C1 segment of cervical spinal cord (tissue), 14 donors: ENCODE data around the gene TOMM40L.
A peak's percentile ranks its signal among the peaks of the same experiment; 100 is the strongest.
"Not testable (repeated sequence)": the region's sequence is repeated elsewhere in the genome, so short reads cannot be mapped to it uniquely, and the experiment has no call there.

Experiments
- DNase-seq, 14 donors: peaks; one replicate each; lab custom pipeline; 2025; lab: John Stamatoyannopoulos, UW

Gene TOMM40L

GRCh38 chr1:161251579-161251978, 25.7 kb downstream of the TOMM40L start:
- DNase-seq, result no peak

- DNase-seq, result not testable (repeated sequence)
These were observed 29.4 kb downstream of the TOMM40L start for GRCh38 chr1:161255302-161255701.

GRCh38 chr1:161255955-161256520, 30.2 kb downstream of the TOMM40L start:
- not testable (repeated sequence) for DNase-seq

- not testable (repeated sequence) for DNase-seq
These were observed 31.2 kb downstream of the TOMM40L start for GRCh38 chr1:161257109-161257508.

- peak in 11 of 14 donors; percentile 1 to 47 (median 14) for DNase-seq
These were observed 32.8 kb downstream of the TOMM40L start, which contains the start of gene PCP4L1 for GRCh38 chr1:161258439-161259344. PCP4L1 (plus strand) TSS chr1:161258745; CDS start chr1:161258975, 230 bp downstream.

- DNase-seq, result no peak
These were observed 33.5 kb downstream of the TOMM40L start for GRCh38 chr1:161259345-161259702.

- no peak for DNase-seq
These were observed 33.9 kb downstream of the TOMM40L start for GRCh38 chr1:161259765-161260164.

GRCh38 chr1:161260376-161261260, 34.8 kb downstream of the TOMM40L start:
- peak in 1 of 14 donors; percentile 1 for DNase-seq

- DNase-seq, result no peak
These were observed 35.7 kb downstream of the TOMM40L start for GRCh38 chr1:161261261-161262235.

- DNase-seq, result no peak
These were observed 39.4 kb downstream of the TOMM40L start for GRCh38 chr1:161265305-161265704.

- no peak for DNase-seq
These were observed 40.3 kb downstream of the TOMM40L start for GRCh38 chr1:161266202-161266601.

GRCh38 chr1:161266836-161267235, 41.0 kb downstream of the TOMM40L start:
- no peak for DNase-seq

GRCh38 chr1:161267321-161267720, 41.5 kb downstream of the TOMM40L start:
- no peak for DNase-seq

- no peak for DNase-seq
These were observed 47.5 kb downstream of the TOMM40L start for GRCh38 chr1:161273402-161273801.

GRCh38 chr1:161274874-161275273, 49.0 kb downstream of the TOMM40L start:
- no peak for DNase-seq
